K562 (cell line): ENCODE results near the gene SACS. TPM values are rescaled to one million over a fixed set of nuclear protein-coding genes. Genes with fewer than 3 reads are reported as not detected.

Source experiments
- BCOR ChIP-seq: fragments of 450-650 bp; IDR thresholded peaks from 2 replicates; pipeline ENCODE4 v1.6.1; 2016
- CCNT2 ChIP-seq: IDR thresholded peaks from 2 replicates; pipeline ENCODE4 v1.6.1; 2011; ENCODE audit warnings: borderline replicate concordance, low read depth, mild to moderate bottlenecking, moderate library complexity, mixed read lengths, low read length; ENCODE audit not compliant: insufficient read length; ENCODE audit errors: extremely low read depth
- CREM ChIP-seq: IDR thresholded peaks from 2 replicates; pipeline ENCODE4 v1.6.1; 2014; ENCODE audit warnings: antibody characterized with exemption, low read depth
- CXXC5 ChIP-seq: fragments of 250-450 bp; sonication (Bioruptor Pico); IDR thresholded peaks from 2 replicates; pipeline ENCODE4 v1.8.0; 2022; ENCODE audit warnings: inconsistent platforms, mild to moderate bottlenecking, moderate library complexity
- EZH2 ChIP-seq: IDR thresholded peaks from 2 replicates; pipeline ENCODE4 v1.6.1; 2012; ENCODE audit warnings: low read depth, mild to moderate bottlenecking, inconsistent platforms, low read length, borderline replicate concordance
- HMGN3 ChIP-seq: IDR thresholded peaks from 2 replicates; pipeline ENCODE4 v1.6.1; 2011; ENCODE audit warnings: borderline replicate concordance, low read depth, mild to moderate bottlenecking, mixed read lengths, low read length; ENCODE audit not compliant: insufficient read length; ENCODE audit errors: extremely low read depth
- ILK ChIP-seq: fragments of 450-650 bp; IDR thresholded peaks from 2 replicates; pipeline ENCODE4 v1.6.1; 2016; ENCODE audit warnings: missing genetic modification characterization, low read depth, mild to moderate bottlenecking, missing compliant biosample characterization, moderate library complexity, borderline replicate concordance
- KAT7 ChIP-seq: sonication (generic); formaldehyde crosslinking; IDR thresholded peaks from 2 replicates; pipeline ENCODE4 v1.8.0; 2022; ENCODE audit warnings: missing genetic modification reagents, mild to moderate bottlenecking, borderline replicate concordance
- KDM5B ChIP-seq: fragments of 200-600 bp; sonication (generic); IDR thresholded peaks from 2 replicates; pipeline ENCODE4 v1.6.1; 2012; ENCODE audit warnings: low read depth, mild to moderate bottlenecking, moderate library complexity, low read length, control low read depth, inconsistent platforms; ENCODE audit not compliant: insufficient replicate concordance
- MAZ ChIP-seq, 2 experiments: fragments of 450-650 bp in 1 of 2; sonication (generic) in 1 of 2; formaldehyde crosslinking; IDR thresholded peaks in 1 of 2; conservative IDR thresholded peaks in 1 of 2; 2 replicates each; pipeline versions ENCODE4 v1.4.0 to v1.5.0; 2020; ENCODE audit warnings: mild to moderate bottlenecking in 1 of 2, missing genetic modification reagents in 1 of 2
- NEUROD1 ChIP-seq: fragments of 150-350 bp; IDR thresholded peaks from 2 replicates; pipeline ENCODE4 v1.6.1; 2014; ENCODE audit warnings: borderline replicate concordance, low read length, low read depth; ENCODE audit not compliant: partially characterized antibody
- NRF1 ChIP-seq, 2 experiments: fragments of 450-650 bp; IDR thresholded peaks in 1 of 2; conservative IDR thresholded peaks in 1 of 2; 2 replicates each; pipeline ENCODE4 v1.6.1; 2014; ENCODE audit warnings: mild to moderate bottlenecking in 2 of 2
- PHF8 ChIP-seq: fragments of 200-600 bp; sonication (generic); IDR thresholded peaks from 2 replicates; pipeline ENCODE4 v1.6.1; 2012; ENCODE audit warnings: mixed run types, mild to moderate bottlenecking, inconsistent platforms, low read length, moderate library complexity, borderline replicate concordance
- RBBP5 ChIP-seq: fragments of 200-600 bp; sonication (generic); IDR thresholded peaks from 2 replicates; pipeline ENCODE4 v1.6.1; 2012; ENCODE audit warnings: borderline replicate concordance, mild to moderate bottlenecking, low read length, control low read depth, inconsistent platforms; ENCODE audit not compliant: insufficient read depth, poor library complexity, severe bottlenecking
- RBFOX2 ChIP-seq: fragments of 200-400 bp; formaldehyde crosslinking; IDR thresholded peaks from 2 replicates; pipeline ENCODE4 v1.6.1; 2017; ENCODE audit warnings: low read depth, mild to moderate bottlenecking, low read length, moderate library complexity
- RBM25 ChIP-seq: fragments of 200-400 bp; formaldehyde crosslinking; IDR thresholded peaks from 2 replicates; pipeline ENCODE4 v1.6.1; 2018; ENCODE audit warnings: low read length, low read depth, moderate library complexity; ENCODE audit not compliant: severe bottlenecking
- TAF7 ChIP-seq: fragments of 450-650 bp; IDR thresholded peaks from 2 replicates; pipeline ENCODE4 v1.6.1; 2016; ENCODE audit warnings: missing genetic modification characterization, missing compliant biosample characterization
- ZBTB49 ChIP-seq: sonication (generic); formaldehyde crosslinking; IDR thresholded peaks from 2 replicates; pipeline ENCODE4 v1.8.0; 2022; ENCODE audit warnings: missing genetic modification reagents, mild to moderate bottlenecking, borderline replicate concordance
- ZNF639 ChIP-seq, 2 experiments: fragments of 200-800 bp in 1 of 2; sonication (Bioruptor generic) in 1 of 2; sonication (generic) in 1 of 2; formaldehyde crosslinking in 1 of 2; IDR thresholded peaks in 1 of 2; conservative IDR thresholded peaks in 1 of 2; 2 replicates each; pipeline versions ENCODE4 v1.5.0 to v1.6.1; 2016 to 2020; ENCODE audit warnings: missing compliant biosample characterization in 1 of 2, missing genetic modification characterization in 1 of 2, missing genetic modification reagents in 1 of 2
- polyA plus RNA-seq, 8 experiments: library from polyadenylated mRNA; depleted of rRNA in 4 of 8; stranded (reverse) in 5 of 8; unstranded in 3 of 8; fragments of >200 nt; fragmentation: Nextera tagmentation in 2 of 8; fragmentation: Illumina TruSeq in 1 of 8; extraction: Ambion mirVana in 2 of 8; extraction: Trizol in 1 of 8; gene quantifications; 2 replicates each; pipeline versions ENCODE4 v1.2.1 to v1.2.3, GENCODE V29; 2011 to 2014; ENCODE audit warnings: inconsistent platforms in 1 of 8, missing spikeins in 1 of 8
- total RNA-seq, 7 experiments: library from RNA; depleted of rRNA in 6 of 7; stranded (reverse); fragments of >200 nt in 6 of 7; fragmentation: Illumina TruSeq in 2 of 7; extraction: Trizol in 2 of 7; gene quantifications; 2 replicates each; pipeline versions ENCODE4 v1.2.1 to v1.2.3, GENCODE V29; 2011 to 2021; ENCODE audit warnings: low replicate concordance in 1 of 7
- TF ChIP-seq, protein P1 (sequence below): sonication (generic); formaldehyde crosslinking; IDR thresholded peaks from 2 replicates; pipeline ENCODE4 v1.9.0; 2022; ENCODE audit warnings: mild to moderate bottlenecking, missing genetic modification reagents

The SACS gene
- total and polyA plus RNA-seq, 9 of the 15 experiments (the other 6 are each of a cell fraction or from before 2014, with no cell fraction given) = 4.7 to 28.2 (median 18.9) TPM

DNA sequence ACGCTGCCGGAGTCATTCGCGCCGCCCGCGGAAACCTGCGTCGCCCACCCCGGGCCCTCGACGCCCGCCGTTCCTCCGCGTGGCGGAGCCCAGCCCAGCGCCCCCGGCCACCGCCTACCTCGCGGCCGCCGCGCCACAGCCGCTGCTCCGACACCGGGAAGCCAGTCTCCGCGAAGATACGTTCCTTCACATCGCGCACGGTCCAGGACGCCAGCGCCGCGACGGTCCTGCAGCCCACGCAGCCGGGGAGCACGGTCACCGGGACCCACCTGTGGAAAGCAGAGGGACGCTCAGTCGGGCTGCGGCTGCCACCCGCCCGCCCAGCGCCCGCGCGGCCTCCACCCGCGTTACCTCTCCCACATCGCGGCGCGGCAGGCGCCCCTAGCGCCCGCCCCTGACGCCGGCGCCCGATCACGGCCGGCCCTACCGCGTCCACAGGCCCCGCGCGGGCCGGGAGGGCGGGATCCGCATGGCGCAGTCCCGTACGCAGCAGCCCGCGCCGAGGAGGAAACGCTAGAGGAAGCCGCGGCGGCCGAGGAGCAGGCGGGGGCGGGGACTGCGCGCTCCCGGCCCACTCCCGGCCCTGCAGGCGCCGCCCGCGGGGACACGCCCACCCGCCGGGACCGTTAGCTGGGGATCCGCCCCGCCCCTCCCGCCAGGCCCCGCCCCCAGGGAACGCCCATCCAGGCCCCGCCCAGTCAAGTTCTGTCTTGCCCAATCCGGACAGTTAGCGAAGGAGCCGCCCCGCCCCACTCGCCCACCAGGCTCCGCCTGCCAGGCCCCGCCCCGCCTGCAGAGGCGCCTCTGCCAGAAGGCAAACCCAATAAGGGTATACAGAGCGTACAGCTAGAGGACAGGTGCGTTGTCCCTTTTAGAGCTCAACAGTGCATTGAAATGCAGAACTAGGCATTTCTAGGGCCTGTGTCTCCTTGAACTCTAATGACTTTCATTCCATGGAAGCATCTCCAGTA lies 58.2 kb downstream of the SACS start (continued):
- TF ChIP-seq NRF1 (conservative IDR thresholded peaks at IDR 0.05 in 1 of 2, IDR thresholded peaks at IDR 0.05 in 1 of 2) (peak in 1 of 2 experiments; percentile 80; a peak in 2 of 4 replicates), BCOR (no peak), PHF8 (peak; percentile 76; the same call in 1 of the 2 replicates), ILK (no peak), CCNT2 (peak; percentile 37), HMGN3 (peak; percentile 47), TAF7 (tag) (no peak), RBM25 (no peak), ZBTB49 (CRISPR knock-in tag) (no peak), RBBP5 (peak; percentile 85), NEUROD1 (no peak), RBFOX2 (peak; percentile 78), CXXC5 (peak; percentile 71), CREM (peak; percentile 78), EZH2 (no peak), KAT7 (no peak), KDM5B (peak; percentile 45), MAZ (CRISPR knock-in tag; conservative IDR thresholded peaks at IDR 0.05 in 1 of 2, IDR thresholded peaks at IDR 0.05 in 1 of 2) (peak in 1 of 2 experiments; percentile 29; a peak in 2 of 4 replicates), ZNF639 (CRISPR knock-in tag; conservative IDR thresholded peaks at IDR 0.05 in 1 of 2, IDR thresholded peaks at IDR 0.05 in 1 of 2) (peak in 1 of 2 experiments; percentile 69; a peak in 1 of 4 replicates)
- TF ChIP-seq, protein P1, sequence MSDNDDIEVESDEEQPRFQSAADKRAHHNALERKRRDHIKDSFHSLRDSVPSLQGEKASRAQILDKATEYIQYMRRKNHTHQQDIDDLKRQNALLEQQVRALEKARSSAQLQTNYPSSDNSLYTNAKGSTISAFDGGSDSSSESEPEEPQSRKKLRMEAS = peak; percentile 69
